PC-3 (cell line): ENCODE data around the gene SIPA1L3.

ENCODE experiments used
- CTCF ChIP-seq: fragments of 300-600 bp; sonication (generic); conservative IDR thresholded peaks from 2 replicates; pipeline ENCODE4 v1.5.1; 2017; ENCODE audit warnings: antibody characterized with exemption, low read depth, mild to moderate bottlenecking, low read length
- EZH2 ChIP-seq: fragments of 300-600 bp; sonication (generic); IDR thresholded peaks from one replicate; pipeline ENCODE4 v1.6.1; 2017; ENCODE audit warnings: antibody characterized with exemption, mild to moderate bottlenecking, low read length; ENCODE audit not compliant: unreplicated experiment

- TF ChIP-seq CTCF (no peak), EZH2 (no peak)
These were observed 163.6 kb downstream of the SIPA1L3 start for GRCh38 chr19:38070573-38070972.
